Muscle layer of duodenum (tissue), 2 donors: Measurements from ENCODE around the gene AXL.
"Not testable (repeated sequence)": the region's sequence is repeated elsewhere in the genome, so short reads cannot be mapped to it uniquely, and the experiment has no call there.

ENCODE experiments used
- H3K27ac ChIP-seq: one replicate; pipeline ENCODE4 v1.7.0; 2013; ENCODE audit warnings: mild to moderate bottlenecking, low read length
- H3K27me3 ChIP-seq: one replicate; pipeline ENCODE4 v1.7.0; 2013; ENCODE audit warnings: low read depth, mild to moderate bottlenecking, control low read depth, low read length
- H3K36me3 ChIP-seq, 2 donors: one replicate each; pipeline ENCODE4 v1.7.0; 2013; ENCODE audit warnings: low read length in 2 of 2, control low read depth in 1 of 2, mild to moderate bottlenecking in 1 of 2; ENCODE audit not compliant: insufficient read depth in 2 of 2, control insufficient read depth in 1 of 2
- H3K4me1 ChIP-seq, 2 donors: one replicate each; pipeline ENCODE4 v1.7.0; 2013; ENCODE audit warnings: low read length in 2 of 2, mild to moderate bottlenecking in 2 of 2, control low read depth in 1 of 2, moderate library complexity in 1 of 2; ENCODE audit not compliant: insufficient read depth in 2 of 2, control insufficient read depth in 1 of 2
- H3K4me3 ChIP-seq, 2 donors: one replicate each; pipeline ENCODE4 v1.7.0; 2013; ENCODE audit warnings: low read length in 2 of 2, low read depth in 1 of 2, mild to moderate bottlenecking in 1 of 2
- H3K9me3 ChIP-seq, 2 donors: one replicate each; pipeline ENCODE4 v1.7.0; 2013; ENCODE audit warnings: low read length in 2 of 2, control low read depth in 1 of 2, mild to moderate bottlenecking in 1 of 2; ENCODE audit not compliant: control insufficient read depth in 1 of 2
- donor health status: healthy.

Gene AXL

GRCh38 chr19:41218615-41219507 lies at the start of gene AXL:
Gene AXL (plus strand): TSS chr19:41219223. CDS start chr19:41219393, 170 bp downstream.
- Histone ChIP-seq H3K4me1 (peaks cover 0 to 39% of the 10 kb centered on the region in 2 donors), H3K36me3 (peaks cover 0 to 7% of the 10 kb centered on the region in 2 donors), H3K27me3 (no peaks in the 10 kb centered on the region), H3K4me3 (peak within 1 kb of the TSS; percentile 78 to 80), H3K9me3 (no peaks in the 10 kb centered on the region), H3K27ac (peak within 1 kb of the TSS; percentile 84)

DNA sequence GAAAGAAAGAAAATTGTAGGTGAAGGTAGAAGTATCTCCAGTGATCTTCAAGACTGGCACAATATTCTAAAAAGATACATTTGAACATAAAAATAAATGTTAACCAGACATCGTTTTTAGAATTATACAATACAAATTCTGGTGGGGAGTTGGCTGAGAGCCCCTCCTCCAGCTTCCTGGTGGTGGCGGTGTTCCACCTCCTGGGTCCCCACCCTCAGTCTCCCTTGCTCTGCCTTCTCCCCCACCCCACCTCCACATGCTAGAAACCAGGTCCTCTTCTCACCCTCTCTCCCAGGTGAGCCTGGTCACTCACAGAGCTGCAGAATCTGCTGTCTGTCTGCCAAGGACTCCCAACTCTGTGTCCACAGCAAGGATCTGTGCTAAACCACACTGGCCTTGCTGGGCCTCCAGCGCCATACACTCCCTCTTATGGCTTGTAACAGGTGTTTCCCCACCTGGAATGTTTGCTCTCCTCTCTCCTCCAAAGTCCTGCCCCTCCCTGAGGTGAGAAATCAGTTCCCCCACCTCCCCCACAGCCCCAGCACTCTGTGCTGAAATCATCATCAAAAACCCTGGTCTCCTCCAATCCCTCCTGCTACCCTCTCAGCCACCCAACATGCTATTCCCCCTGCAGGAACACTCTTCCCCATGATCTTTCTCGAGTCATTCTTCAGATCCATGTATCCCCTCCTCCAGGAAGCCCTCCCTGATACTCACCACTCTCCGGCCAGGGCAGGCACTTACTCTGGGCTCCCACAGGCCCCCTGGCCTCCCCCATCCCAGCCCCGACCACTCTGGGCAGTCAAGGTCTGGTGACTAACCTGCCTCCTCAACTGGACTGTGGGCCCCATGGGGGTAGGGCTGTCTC lies 46.5 kb upstream of the AXL start:
- Histone ChIP-seq H3K27ac (peak overlapping the region; percentile 31), H3K9me3 (no peaks in the 10 kb centered on the region), H3K4me3 (no peak overlapping the region), H3K36me3 (no peaks in the 10 kb centered on the region), H3K27me3 (no peaks in the 10 kb centered on the region), H3K4me1 (peaks cover 3 to 10% of the 10 kb centered on the region in 2 donors)

GRCh38 chr19:41174297-41174928 lies 44.6 kb upstream of the AXL start:
- peaks cover 0 to 10% of the 10 kb centered on the region in 2 donors for H3K4me1 ChIP-seq
- H3K36me3 ChIP-seq = no peaks in the 10 kb centered on the region
- no peaks in the 10 kb centered on the region for H3K27me3 ChIP-seq
- no peak overlapping the region for H3K27ac ChIP-seq
- no peaks in the 10 kb centered on the region for H3K9me3 ChIP-seq
- no peak overlapping the region for H3K4me3 ChIP-seq

- H3K4me1 ChIP-seq = peaks cover 0 to 10% of the 10 kb centered on the region in 2 donors
- H3K27ac ChIP-seq = no peak overlapping the region
- H3K4me3 ChIP-seq = no peak overlapping the region
- H3K27me3 ChIP-seq = no peaks in the 10 kb centered on the region
- H3K36me3 ChIP-seq = no peaks in the 10 kb centered on the region
- H3K9me3 ChIP-seq = no peaks in the 10 kb centered on the region
Observed at GRCh38 chr19:41175801-41176777, 42.9 kb upstream of the AXL start.

GRCh38 chr19:41180173-41180572 lies 38.9 kb upstream of the AXL start:
- not testable (repeated sequence) for H3K9me3 ChIP-seq, H3K27ac ChIP-seq, H3K36me3 ChIP-seq, H3K4me3 ChIP-seq, H3K27me3 ChIP-seq
- H3K4me1 ChIP-seq = peaks cover 0 to 10% of the 10 kb centered on the region in 2 donors

GRCh38 chr19:41186971-41187883 lies 31.8 kb upstream of the AXL start:
- no peaks in the 10 kb centered on the region for H3K36me3 ChIP-seq
- H3K27me3 ChIP-seq = no peaks in the 10 kb centered on the region
- H3K4me1 ChIP-seq = no peaks in the 10 kb centered on the region
- no peaks in the 10 kb centered on the region for H3K9me3 ChIP-seq
- H3K27ac ChIP-seq = no peak overlapping the region
- no peak overlapping the region for H3K4me3 ChIP-seq

DNA sequence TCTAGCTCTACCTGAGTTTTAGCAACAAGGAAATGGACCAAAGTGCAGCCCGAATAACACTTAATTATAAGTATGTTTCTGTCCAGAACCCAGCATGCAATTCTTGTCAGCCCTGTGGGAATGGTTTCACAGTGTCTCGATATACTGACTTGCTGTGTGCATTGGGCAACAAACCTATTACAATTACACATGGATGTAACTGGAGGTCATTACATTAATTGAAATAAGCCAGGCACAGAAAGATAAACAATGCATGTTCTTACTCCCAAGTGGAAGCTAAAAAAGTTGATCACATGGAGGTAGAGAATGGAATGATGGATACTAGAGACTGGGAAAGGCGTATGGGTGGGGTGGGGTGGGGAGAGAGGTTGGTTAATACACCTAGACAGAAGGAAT lies 31.1 kb upstream of the AXL start:
- Histone ChIP-seq H3K4me3 (no peak overlapping the region), H3K4me1 (peaks cover 0 to 5% of the 10 kb centered on the region in 2 donors), H3K27ac (no peak overlapping the region), H3K9me3 (no peaks in the 10 kb centered on the region), H3K27me3 (no peaks in the 10 kb centered on the region), H3K36me3 (no peaks in the 10 kb centered on the region)

DNA sequence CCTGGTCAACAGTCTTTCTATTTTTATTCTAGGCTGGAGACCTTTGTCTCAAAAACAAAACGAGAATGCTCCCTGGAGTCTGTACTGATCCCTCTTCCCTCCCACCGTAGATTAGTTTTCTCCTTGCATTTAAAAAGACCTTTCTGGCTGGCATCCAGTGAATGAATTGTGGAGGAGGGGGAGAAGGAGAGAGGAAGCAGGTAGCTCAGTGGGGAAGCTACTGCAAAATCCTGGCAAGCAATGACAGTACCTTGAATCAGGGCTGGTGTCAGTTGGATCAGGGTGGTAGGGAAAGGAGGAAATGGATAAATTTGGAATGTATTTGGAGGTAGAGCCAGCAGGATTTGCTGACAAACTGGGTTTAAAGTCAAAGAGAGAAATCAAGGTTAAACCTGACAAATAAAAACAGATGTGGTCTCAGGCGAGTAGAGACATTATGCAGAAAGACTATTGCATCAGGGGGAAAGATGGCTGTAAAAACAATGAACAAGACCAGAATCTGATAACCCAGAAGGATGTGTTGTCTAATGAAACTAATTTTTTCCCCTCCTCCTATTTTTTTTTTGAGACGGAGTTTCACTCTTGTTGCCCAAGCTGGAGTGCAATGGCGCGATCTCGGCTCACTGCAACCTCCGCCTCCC lies 29.5 kb upstream of the AXL start:
- Histone ChIP-seq H3K27me3 (no peaks in the 10 kb centered on the region), H3K27ac (no peak overlapping the region), H3K9me3 (no peaks in the 10 kb centered on the region)

GRCh38 chr19:41192574-41193429 lies 26.2 kb upstream of the AXL start, which contains the start of gene CYP2S1:
Gene CYP2S1 (plus strand): TSS chr19:41193219. CDS start chr19:41193265, 46 bp downstream.
- Histone ChIP-seq H3K27me3 (no peaks in the 10 kb centered on the region), H3K4me1 (peaks cover 0 to 12% of the 10 kb centered on the region in 2 donors), H3K9me3 (no peaks in the 10 kb centered on the region), H3K27ac (no peak within 1 kb of the TSS), H3K4me3 (peak within 1 kb of the TSS; percentile 37 to 53), H3K36me3 (no peaks in the 10 kb centered on the region)

More for the DNA sequence above, 29.5 kb upstream of the AXL start:
- Histone ChIP-seq H3K4me1 (peaks cover 0 to 12% of the 10 kb centered on the region in 2 donors), H3K36me3 (no peaks in the 10 kb centered on the region), H3K4me3 (no peak overlapping the region)
